MCF 10A (cell line): Measurements from ENCODE around the gene DRAP1. TPM values are rescaled to one million over a fixed set of nuclear protein-coding genes. Genes with fewer than 3 reads are reported as not detected.
A peak's percentile ranks its signal among the peaks of the same experiment; 100 is the strongest.

ENCODE experiments used
- BruUV-seq: library from RNA; stranded (reverse); fragments of 400-500 nt; replicated peaks from 2 replicates; lab custom pipeline; 2021; lab: Mats Ljungman, UMichigan
- CTCF ChIA-PET: fragments of 300-600 bp; sonication (Branson Sonifier 250); formaldehyde crosslinking; extraction: SDS; loops from one replicate; lab custom pipeline; 2021; ENCODE audit warnings: antibody characterized with exemption, inconsistent platforms; lab: Yijun Ruan, JAX
- POLR2A ChIA-PET: fragments of 300-600, 350-650 bp; sonication (Branson Sonifier 250); formaldehyde crosslinking; extraction: SDS; loops from one replicate; lab custom pipeline; 2020; ENCODE audit warnings: antibody characterized with exemption, inconsistent platforms; lab: Yijun Ruan, JAX
- DNase-seq: peaks from one replicate; pipeline ENCODE4 v3.0.0-alpha.2; 2018; ENCODE audit not compliant: unreplicated experiment
- H3K27ac Mint-ChIP-seq: one replicate; pipeline ENCODE4 v1.8.0; 2022; ENCODE audit warnings: mild to moderate bottlenecking, low read depth, mixed read lengths; ENCODE audit not compliant: unreplicated experiment
- H3K27me3 Mint-ChIP-seq: one replicate; pipeline ENCODE4 v1.8.0; 2022; ENCODE audit warnings: mixed read lengths; ENCODE audit not compliant: insufficient read depth, unreplicated experiment
- H3K36me3 Mint-ChIP-seq: one replicate; pipeline ENCODE4 v1.8.0; 2022; ENCODE audit warnings: mild to moderate bottlenecking, moderate library complexity, mixed read lengths; ENCODE audit not compliant: insufficient read depth, unreplicated experiment
- H3K4me1 Mint-ChIP-seq: one replicate; pipeline ENCODE4 v1.8.0; 2022; ENCODE audit warnings: mixed read lengths; ENCODE audit not compliant: insufficient read depth, unreplicated experiment
- H3K4me3 Mint-ChIP-seq: one replicate; pipeline ENCODE4 v1.8.0; 2022; ENCODE audit warnings: mild to moderate bottlenecking, moderate library complexity, mixed read lengths; ENCODE audit not compliant: unreplicated experiment
- H3K9me3 Mint-ChIP-seq: one replicate; pipeline ENCODE4 v1.8.0; 2022; ENCODE audit warnings: mixed read lengths; ENCODE audit not compliant: unreplicated experiment
- CTCF ChIP-seq: fragments of 200-600 bp; IDR thresholded peaks from one replicate; pipeline ENCODE4 v1.8.0; 2022; ENCODE audit warnings: antibody characterized with exemption, mild to moderate bottlenecking; ENCODE audit not compliant: unreplicated experiment
- intact Hi-C: fragments of 100-400 bp; cut with micrococcal nuclease; formaldehyde crosslinking; loops from 2 replicates; pipeline ENCODE4 v1.14.1; 2022
- total RNA-seq: library from RNA; stranded (reverse); gene quantifications from 2 replicates; pipeline ENCODE4 v1.2.3, GENCODE V29; 2022

DRAP1 gene
- total RNA-seq, 1 experiment from 2014 or later = 167 TPM

- H3K36me3 Mint-ChIP-seq = peaks cover 8% of the 10 kb centered on the region
- peaks cover 7% of the 10 kb centered on the region for H3K4me1 Mint-ChIP-seq
- POLR2A ChIA-PET = interaction anchor here (0.7 to 4.6 kb wide), 7 partner anchors 11 to 268 kb away, joined by 3 to 57 read pairs (median 4); partner anchors contain the start of genes CCDC85B, CFL1, FIBP and MUS81
- intact Hi-C loops = no loop called here
- no peak overlapping the region for H3K27ac Mint-ChIP-seq
- no peaks in the 10 kb centered on the region for H3K9me3 Mint-ChIP-seq
- DNase-seq = no peak
- TF ChIP-seq CTCF = no peak
- H3K4me3 Mint-ChIP-seq = no peak overlapping the region
- CTCF ChIA-PET = interaction anchor here (1.3 to 4.5 kb wide), 4 partner anchors 11 to 174 kb away, joined by 4 to 41 read pairs (median 11); partner anchors contain the start of gene MUS81
- H3K27me3 Mint-ChIP-seq = no peaks in the 10 kb centered on the region
- no TSS peak for BruUV-seq
These were observed 48.2 kb upstream of the DRAP1 start for GRCh38 chr11:65870706-65871681.

- intact Hi-C loops = no loop called here
- Mint-ChIP-seq H3K4me1 (peaks cover 7% of the 10 kb centered on the region), H3K9me3 (no peaks in the 10 kb centered on the region), H3K27me3 (no peaks in the 10 kb centered on the region), H3K4me3 (peak overlapping the region; percentile 14), H3K36me3 (peaks cover 5% of the 10 kb centered on the region), H3K27ac (no peak overlapping the region)
- no peak for DNase-seq
- POLR2A ChIA-PET = interaction anchor here (0.6 to 4.6 kb wide), 9 partner anchors 12 to 269 kb away, joined by 3 to 57 read pairs (median 3); partner anchors contain the start of genes CATSPER1, CCDC85B, CFL1 and FIBP
- CTCF ChIA-PET = interaction anchor here (1.3 to 4.5 kb wide), 4 partner anchors 12 to 173 kb away, joined by 4 to 41 read pairs (median 11); partner anchors contain the start of gene MUS81
- no TSS peak for BruUV-seq
- no peak for TF ChIP-seq CTCF
These were observed 47.2 kb upstream of the DRAP1 start for GRCh38 chr11:65871811-65872548.

DNA sequence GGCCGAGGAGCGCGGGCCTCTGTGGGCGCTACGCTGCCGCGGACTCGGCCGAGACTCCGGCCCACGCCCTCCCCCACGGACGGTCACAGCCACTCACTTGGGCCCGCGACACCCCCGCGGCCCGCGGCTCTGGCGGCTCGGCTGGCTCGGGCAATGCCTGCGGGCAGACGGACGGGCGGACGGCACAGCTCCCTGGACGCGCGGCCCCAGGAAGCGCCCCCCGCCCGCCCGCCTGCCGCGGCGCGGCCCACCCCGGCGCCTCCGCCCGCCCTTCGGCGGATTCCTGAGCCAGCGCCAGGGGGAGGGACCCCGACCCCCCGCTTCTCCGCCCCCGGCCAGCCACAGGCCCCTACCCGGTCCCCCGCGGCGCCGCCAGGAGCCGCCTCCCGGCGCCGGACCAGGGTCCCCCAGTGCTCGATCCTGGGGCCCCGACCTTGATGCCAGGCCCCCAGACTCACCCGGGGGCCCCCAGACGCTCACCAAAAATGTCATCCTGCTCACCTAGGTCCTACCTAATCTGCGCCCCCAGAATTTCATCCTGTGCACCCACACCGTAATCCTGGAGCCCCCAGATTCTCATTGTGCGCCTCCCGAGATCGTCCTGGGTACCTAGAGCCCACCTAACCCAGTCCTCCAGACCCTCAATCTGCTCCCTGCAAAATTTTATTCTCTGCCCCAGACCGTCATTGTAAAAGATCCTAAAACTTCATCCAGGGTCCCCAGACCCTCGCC is 46.5 kb upstream of the DRAP1 start, which contains the start of gene EFEMP2:
TSS of gene EFEMP2 (minus strand) at position 215 of the 732 bp plus-strand sequence. CDS start 446 bp downstream, outside the sequence.
- CTCF ChIA-PET = interaction anchor here (1.8 to 4.5 kb wide), 3 partner anchors 12 to 13 kb away, joined by 15 to 41 read pairs (median 20); partner anchors contain the start of gene MUS81
- peak within 1 kb of the TSS; percentile 87 for H3K27ac Mint-ChIP-seq
- no peak for TF ChIP-seq CTCF
- H3K36me3 Mint-ChIP-seq = no peaks in the 10 kb centered on the region
- no peak for DNase-seq
- POLR2A ChIA-PET = interaction anchor here (0.7 to 4.6 kb wide), 7 partner anchors 13 to 258 kb away, joined by 3 to 57 read pairs (median 4); partner anchors contain the start of genes CATSPER1, CCDC85B, CFL1 and FIBP
- peak within 1 kb of the TSS; percentile 78 for H3K4me3 Mint-ChIP-seq
- H3K9me3 Mint-ChIP-seq = no peaks in the 10 kb centered on the region
- H3K4me1 Mint-ChIP-seq = peaks cover 7% of the 10 kb centered on the region
- BruUV-seq = no TSS peak
- intact Hi-C loops = no loop called here
- no peaks in the 10 kb centered on the region for H3K27me3 Mint-ChIP-seq
